ENCODE results near the gene TMEM271. TPM values are rescaled to one million over a fixed set of nuclear protein-coding genes. Genes with fewer than 3 reads are reported as not detected.

The TMEM271 gene, protein sequence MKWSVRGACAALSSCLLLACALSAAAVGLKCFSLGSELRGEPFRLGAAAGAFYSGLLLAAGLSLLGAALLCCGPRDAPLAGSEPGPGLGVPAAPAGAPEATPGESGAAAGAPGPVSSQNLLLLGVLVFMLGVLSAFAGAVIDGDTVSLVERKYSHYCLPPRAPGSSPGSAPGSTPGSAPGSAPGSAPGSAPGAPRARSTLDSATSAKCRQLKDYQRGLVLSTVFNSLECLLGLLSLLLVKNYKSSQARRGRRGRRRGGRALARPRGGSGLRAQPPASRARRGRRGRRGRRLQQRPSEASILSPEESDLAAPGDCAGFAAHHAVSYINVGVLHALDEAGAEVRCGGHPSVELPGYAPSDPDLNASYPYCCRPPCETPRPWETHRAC
- 0.08 TPM in 1 of 2 replicates, not detected in the other for total RNA-seq (2014; rRNA removed; shearing (Covaris generic))

- no peak for DNase-seq (ENCODE audit: low spot score)
Measured at GRCh38 chr4:576245-576821, at the start of gene TMEM271. TSS of gene TMEM271 (minus strand) at chr4:576295. CDS start at chr4:576062, 233 bp downstream.

DNA sequence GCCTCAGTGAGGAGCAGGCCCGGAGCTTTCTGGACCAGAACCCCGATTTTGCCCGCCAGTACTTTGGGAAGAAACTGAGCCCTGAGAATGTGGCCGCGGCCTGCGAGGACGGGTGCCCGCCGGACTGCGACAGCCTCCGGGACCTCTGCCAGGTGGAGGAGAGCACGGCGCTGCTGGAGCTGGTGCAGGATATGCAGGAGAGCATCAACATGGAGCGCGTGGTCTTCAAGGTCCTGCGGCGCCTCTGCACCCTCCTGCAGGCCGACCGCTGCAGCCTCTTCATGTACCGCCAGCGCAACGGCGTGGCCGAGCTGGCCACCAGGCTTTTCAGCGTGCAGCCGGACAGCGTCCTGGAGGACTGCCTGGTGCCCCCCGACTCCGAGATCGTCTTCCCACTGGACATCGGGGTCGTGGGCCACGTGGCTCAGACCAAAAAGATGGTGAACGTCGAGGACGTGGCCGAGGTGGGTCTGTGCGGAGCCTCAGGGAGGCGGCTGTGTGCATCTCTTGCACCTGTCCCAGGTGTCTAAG lies 49.6 kb upstream of the TMEM271 start:
- no peak for DNase-seq (ENCODE audit: low spot score)

- DNase-seq (ENCODE audit: low spot score) = no peak
Measured at GRCh38 chr4:624705-625590, 48.9 kb upstream of the TMEM271 start, which contains the start of gene PDE6B. TSS of gene PDE6B (plus strand) at chr4:625573. CDS start at chr4:625627, 54 bp downstream.

DNA sequence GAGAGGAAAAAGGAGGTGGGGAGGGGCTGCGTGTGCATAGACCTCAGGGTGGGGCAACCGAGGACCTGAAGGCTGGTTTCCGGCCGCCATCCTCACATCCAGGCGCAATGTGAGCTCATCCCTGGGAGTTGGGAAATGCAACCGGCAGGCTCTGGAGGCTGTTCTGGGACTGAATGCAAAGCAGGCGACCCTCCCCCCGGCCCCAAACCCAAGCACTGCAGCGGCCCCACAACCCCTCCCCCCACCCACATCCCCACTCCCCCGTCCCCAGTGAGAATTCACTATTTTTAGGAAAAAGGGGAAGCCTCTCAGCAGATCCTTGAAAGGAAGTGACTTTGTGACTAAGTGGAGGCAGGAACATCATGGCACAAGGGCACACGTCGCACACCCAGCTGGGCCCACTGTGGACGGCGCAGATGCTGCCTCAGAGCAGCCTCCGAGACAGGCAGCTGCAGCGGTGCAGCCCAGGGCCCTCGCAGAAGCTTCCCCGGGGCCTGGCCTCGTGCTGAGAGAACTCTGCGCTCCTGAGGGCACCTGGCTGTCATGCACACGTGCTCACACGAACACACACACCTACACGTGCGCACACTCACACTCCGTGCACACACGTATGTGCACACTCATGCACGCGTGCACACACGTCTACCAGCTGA lies 47.9 kb upstream of the TMEM271 start:
- DNase-seq (ENCODE audit: low spot score) = no peak

DNA sequence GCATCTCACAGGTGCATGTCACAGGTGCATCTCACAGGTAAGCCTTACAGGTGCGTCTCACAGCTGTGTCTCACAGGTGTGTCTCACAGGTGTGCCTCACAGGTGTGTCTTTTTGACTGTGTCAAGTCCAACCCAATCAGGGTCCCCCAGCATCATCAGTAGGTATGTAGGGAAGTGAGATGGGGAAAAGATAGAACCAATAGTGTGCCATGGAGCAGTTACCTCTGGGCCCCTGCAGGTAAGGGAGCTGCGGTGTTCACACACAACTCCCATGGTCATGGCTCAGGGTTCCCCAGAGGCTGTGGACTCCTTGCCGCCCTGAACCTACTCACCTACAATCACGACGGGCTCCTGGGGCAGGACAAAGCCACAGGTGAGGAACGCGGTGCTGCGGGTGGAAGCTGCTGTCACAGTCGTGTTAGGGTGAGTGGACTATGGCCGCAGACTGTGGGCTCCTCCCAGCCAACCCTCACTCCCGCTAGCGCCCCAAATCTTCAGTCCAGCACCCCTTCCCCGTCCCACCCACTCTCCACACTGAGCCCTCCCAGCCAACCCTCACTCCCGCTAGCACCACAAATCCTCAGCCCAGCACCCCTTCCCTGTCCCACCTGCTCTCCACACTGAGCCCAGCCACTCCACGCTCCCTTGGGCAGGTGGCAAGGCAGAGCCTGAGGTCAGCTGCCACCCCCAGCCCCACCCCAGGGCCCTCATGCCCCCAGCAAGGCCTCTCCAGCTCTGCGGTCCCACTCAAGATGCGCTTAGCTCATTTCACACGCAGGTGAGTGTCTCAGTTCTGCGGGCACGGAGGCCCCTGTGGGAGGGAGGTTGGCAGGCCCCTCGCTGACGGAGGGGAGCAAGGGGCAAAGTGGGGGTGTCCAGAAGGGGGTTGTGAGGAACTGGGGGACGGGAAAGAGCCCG lies 47.2 kb upstream of the TMEM271 start:
- no peak for DNase-seq (ENCODE audit: low spot score)

- no peak for DNase-seq (ENCODE audit: low spot score)
Measured at GRCh38 chr4:622071-622995, 46.2 kb upstream of the TMEM271 start.

- no peak for DNase-seq (ENCODE audit: low spot score)
Measured at GRCh38 chr4:621296-622070, 45.4 kb upstream of the TMEM271 start.

- DNase-seq (ENCODE audit: low spot score) = no peak
Measured at GRCh38 chr4:620851-621261, 44.8 kb upstream of the TMEM271 start.

- DNase-seq (ENCODE audit: low spot score) = no peak
Measured at GRCh38 chr4:620201-620600, 44.1 kb upstream of the TMEM271 start.

DNA sequence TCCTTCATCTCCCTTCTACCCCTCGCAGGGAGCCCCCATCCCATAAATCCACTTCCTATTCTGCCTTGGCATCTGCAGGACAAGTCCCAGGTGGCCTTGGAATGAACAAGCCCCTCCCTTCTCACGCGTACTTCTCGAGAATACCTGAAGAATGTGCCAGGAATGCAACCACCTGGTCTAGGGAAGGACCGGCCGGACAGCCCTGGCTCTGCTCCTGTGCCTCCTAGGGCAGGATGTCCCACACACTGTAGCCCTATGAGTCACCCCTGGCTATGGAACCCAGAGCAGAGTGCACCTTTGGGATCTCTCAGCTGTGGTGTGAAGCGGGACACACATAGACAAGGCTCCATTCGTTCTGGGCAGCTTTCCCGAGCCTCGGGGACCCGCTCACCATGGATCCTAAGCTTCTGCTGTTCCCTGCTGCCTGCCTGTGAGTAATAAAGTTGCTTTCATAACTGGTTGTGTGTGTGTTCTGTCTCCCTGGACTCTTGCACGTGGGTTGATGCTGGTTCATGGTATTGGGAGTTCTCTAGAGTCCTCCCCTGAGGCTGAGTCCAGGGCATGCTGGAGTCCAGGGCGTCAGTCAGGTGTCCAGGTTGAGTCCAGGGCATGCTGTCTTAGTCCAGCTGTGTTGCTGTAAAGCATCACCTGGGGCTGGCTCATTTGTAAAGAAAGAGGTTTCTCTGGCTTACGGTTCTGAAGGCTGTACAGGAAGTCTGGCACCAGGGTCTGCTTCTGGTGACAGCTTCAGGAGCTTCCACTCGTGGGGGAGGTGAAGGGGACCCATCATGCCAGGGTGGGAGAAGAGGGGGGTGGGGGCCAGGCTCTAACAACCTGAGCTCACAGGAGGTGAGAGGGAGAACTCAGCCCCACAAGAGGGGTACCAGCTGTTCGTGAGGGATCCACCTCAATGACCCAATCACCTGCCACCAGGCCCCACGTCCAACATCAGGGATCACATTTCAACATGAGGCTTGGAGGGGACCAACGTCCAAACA lies 41.8 kb upstream of the TMEM271 start:
- no peak for DNase-seq (ENCODE audit: low spot score)

DNA sequence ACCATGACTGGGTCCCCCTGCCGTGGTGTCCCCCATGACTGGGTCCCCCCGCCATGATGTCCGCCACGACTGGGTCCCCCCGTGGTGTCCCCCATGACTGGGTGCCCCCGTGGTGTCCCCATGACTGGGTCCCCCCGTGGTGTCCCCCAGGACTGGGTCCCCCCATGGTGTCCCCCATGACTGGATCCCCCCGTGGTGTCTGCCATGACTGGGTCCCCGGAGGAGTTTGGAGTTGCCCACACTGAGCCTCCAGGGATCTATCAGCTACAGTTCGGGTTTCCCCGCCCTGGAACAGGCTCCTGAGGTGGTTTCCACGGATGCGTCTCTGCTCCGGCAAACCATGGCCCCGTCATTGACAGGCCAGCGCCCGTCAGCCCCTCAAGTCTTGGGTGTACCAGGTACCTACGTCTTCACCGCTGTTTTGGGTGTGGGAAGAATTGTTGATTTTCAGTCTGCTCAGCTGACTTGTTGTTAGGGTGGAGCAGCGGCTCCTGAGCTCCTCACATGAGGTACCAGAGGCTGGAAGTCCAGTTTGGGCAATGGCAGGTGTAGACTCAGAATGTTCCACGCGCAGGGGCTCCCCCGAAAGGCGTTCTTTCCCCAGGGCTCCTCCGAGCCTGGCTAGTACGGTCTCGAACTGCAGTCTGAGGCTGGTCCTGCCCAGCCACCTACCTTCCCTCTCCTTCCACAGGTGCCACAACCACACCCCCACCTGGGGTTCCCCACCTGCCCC lies 41.0 kb upstream of the TMEM271 start:
- no peak for DNase-seq (ENCODE audit: low spot score)

- DNase-seq (ENCODE audit: low spot score) = no peak
Measured at GRCh38 chr4:616091-616490, 40.0 kb upstream of the TMEM271 start.

GRCh38 chr4:613126-613525 lies 37.0 kb upstream of the TMEM271 start:
- no peak for DNase-seq (ENCODE audit: low spot score)

- no peak for DNase-seq (ENCODE audit: low spot score)
Measured at GRCh38 chr4:612749-613125, 36.6 kb upstream of the TMEM271 start.

- DNase-seq (ENCODE audit: low spot score) = no peak
Measured at GRCh38 chr4:612052-612748, 36.1 kb upstream of the TMEM271 start.

All from H4 (cell line).